HG03139 (cell line): ENCODE results near the gene SCAF11.

ENCODE experiments used
- ATAC-seq: cut with Tn5 transposase; IDR thresholded peaks from one replicate; pipeline ENCODE4 v1.9.1; 2021; ENCODE audit not compliant: unreplicated experiment

The SCAF11 gene

GRCh38 chr12:45930369-45930768, 60.0 kb downstream of the SCAF11 start:
- no peak for ATAC-seq

GRCh38 chr12:45928309-45928708, 62.1 kb downstream of the SCAF11 start:
- ATAC-seq: no peak

- ATAC-seq: no peak
Measured at GRCh38 chr12:45918818-45919217, 71.6 kb downstream of the SCAF11 start.

GRCh38 chr12:45915405-45915804, 75.0 kb downstream of the SCAF11 start:
- ATAC-seq: no peak

GRCh38 chr12:45914090-45914489, 76.3 kb downstream of the SCAF11 start:
- ATAC-seq: no peak

- no peak for ATAC-seq
Measured at GRCh38 chr12:45913631-45914030, 76.7 kb downstream of the SCAF11 start.

- no peak for ATAC-seq
Measured at GRCh38 chr12:45912774-45913173, 77.6 kb downstream of the SCAF11 start.

GRCh38 chr12:45909041-45909713, 81.2 kb downstream of the SCAF11 start:
- ATAC-seq: no peak

GRCh38 chr12:45907955-45908354, 82.4 kb downstream of the SCAF11 start:
- ATAC-seq: peak; percentile 80

GRCh38 chr12:45898094-45898493, 92.3 kb downstream of the SCAF11 start:
- no peak for ATAC-seq

GRCh38 chr12:45895961-45896360, 94.4 kb downstream of the SCAF11 start:
- ATAC-seq: no peak

- ATAC-seq: no peak
Measured at GRCh38 chr12:45893240-45893639, 97.1 kb downstream of the SCAF11 start.

- no peak for ATAC-seq
Measured at GRCh38 chr12:45890276-45890675, 100.1 kb downstream of the SCAF11 start.

- ATAC-seq: no peak
Measured at GRCh38 chr12:45887544-45887943, 102.8 kb downstream of the SCAF11 start.

GRCh38 chr12:45886685-45887084, 103.7 kb downstream of the SCAF11 start:
- ATAC-seq: no peak

GRCh38 chr12:45883187-45883586, 107.2 kb downstream of the SCAF11 start:
- ATAC-seq: no peak

- no peak for ATAC-seq
Measured at GRCh38 chr12:45880533-45880932, 109.8 kb downstream of the SCAF11 start.

GRCh38 chr12:45879363-45879895, 110.9 kb downstream of the SCAF11 start:
- ATAC-seq: no peak

GRCh38 chr12:45878630-45879255, 111.6 kb downstream of the SCAF11 start:
- ATAC-seq: no peak

GRCh38 chr12:45877069-45877468, 113.3 kb downstream of the SCAF11 start:
- ATAC-seq: no peak

- no peak for ATAC-seq
Measured at GRCh38 chr12:45872446-45872845, 117.9 kb downstream of the SCAF11 start.
